Measurements from ENCODE around the gene ZFR.

DNA sequence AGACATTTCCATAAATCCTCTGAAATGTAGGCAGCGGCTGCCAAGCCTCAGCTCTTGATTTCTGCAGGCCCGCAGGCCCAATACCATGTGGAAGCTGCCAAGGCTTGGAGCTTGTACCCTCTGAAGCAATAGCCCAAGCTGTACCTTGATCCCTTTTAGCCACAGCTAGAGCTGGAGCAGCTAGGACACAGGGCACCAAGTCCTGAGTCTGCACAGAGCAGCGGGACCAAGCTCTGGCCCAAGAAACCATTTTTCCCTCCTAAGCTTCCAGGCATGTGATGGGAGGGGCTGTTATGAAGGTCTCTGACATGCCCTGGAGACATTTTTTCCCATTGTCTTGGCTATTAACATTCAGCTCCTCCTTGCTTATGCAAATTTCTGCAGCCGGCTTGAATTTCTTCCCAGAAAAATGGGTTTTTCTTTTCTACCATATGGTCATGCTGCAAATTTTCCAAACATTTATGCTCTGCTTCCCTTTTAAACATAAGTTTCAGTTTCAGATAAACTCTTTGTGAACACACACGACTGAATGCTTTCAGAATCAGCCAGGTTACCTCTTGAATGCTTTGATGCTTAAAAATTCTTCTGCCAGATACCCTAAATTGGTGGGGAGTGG, 14.4 kb upstream of the ZFR start:
- TF ChIP-seq, protein P1, sequence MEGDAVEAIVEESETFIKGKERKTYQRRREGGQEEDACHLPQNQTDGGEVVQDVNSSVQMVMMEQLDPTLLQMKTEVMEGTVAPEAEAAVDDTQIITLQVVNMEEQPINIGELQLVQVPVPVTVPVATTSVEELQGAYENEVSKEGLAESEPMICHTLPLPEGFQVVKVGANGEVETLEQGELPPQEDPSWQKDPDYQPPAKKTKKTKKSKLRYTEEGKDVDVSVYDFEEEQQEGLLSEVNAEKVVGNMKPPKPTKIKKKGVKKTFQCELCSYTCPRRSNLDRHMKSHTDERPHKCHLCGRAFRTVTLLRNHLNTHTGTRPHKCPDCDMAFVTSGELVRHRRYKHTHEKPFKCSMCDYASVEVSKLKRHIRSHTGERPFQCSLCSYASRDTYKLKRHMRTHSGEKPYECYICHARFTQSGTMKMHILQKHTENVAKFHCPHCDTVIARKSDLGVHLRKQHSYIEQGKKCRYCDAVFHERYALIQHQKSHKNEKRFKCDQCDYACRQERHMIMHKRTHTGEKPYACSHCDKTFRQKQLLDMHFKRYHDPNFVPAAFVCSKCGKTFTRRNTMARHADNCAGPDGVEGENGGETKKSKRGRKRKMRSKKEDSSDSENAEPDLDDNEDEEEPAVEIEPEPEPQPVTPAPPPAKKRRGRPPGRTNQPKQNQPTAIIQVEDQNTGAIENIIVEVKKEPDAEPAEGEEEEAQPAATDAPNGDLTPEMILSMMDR (optimal IDR thresholded peaks at IDR 0.05 in 1 of 3, IDR thresholded peaks at IDR 0.05 in 1 of 3, conservative IDR thresholded peaks at IDR 0.05 in 1 of 3; ENCODE audit: extremely low read depth in 1 of 3, insufficient read depth in 2 of 3, low read length in 3 of 3): no peak
- no peak for TF ChIP-seq EZH2 (IDR thresholded peaks at IDR 0.05; ENCODE audit: low read length)

All from keratinocyte (primary cell).